Muscle layer of duodenum (tissue), 2 donors: ENCODE measurements around the gene STK24.
"Not testable (repeated sequence)": the region's sequence is repeated elsewhere in the genome, so short reads cannot be mapped to it uniquely, and the experiment has no call there.

Source experiments
- H3K27ac ChIP-seq: one replicate; pipeline ENCODE4 v1.7.0; 2013; ENCODE audit warnings: mild to moderate bottlenecking, low read length
- H3K27me3 ChIP-seq: one replicate; pipeline ENCODE4 v1.7.0; 2013; ENCODE audit warnings: low read depth, mild to moderate bottlenecking, control low read depth, low read length
- H3K36me3 ChIP-seq, 2 donors: one replicate each; pipeline ENCODE4 v1.7.0; 2013; ENCODE audit warnings: low read length in 2 of 2, control low read depth in 1 of 2, mild to moderate bottlenecking in 1 of 2; ENCODE audit not compliant: insufficient read depth in 2 of 2, control insufficient read depth in 1 of 2
- H3K4me1 ChIP-seq, 2 donors: one replicate each; pipeline ENCODE4 v1.7.0; 2013; ENCODE audit warnings: low read length in 2 of 2, mild to moderate bottlenecking in 2 of 2, control low read depth in 1 of 2, moderate library complexity in 1 of 2; ENCODE audit not compliant: insufficient read depth in 2 of 2, control insufficient read depth in 1 of 2
- H3K4me3 ChIP-seq, 2 donors: one replicate each; pipeline ENCODE4 v1.7.0; 2013; ENCODE audit warnings: low read length in 2 of 2, low read depth in 1 of 2, mild to moderate bottlenecking in 1 of 2
- H3K9me3 ChIP-seq, 2 donors: one replicate each; pipeline ENCODE4 v1.7.0; 2013; ENCODE audit warnings: low read length in 2 of 2, control low read depth in 1 of 2, mild to moderate bottlenecking in 1 of 2; ENCODE audit not compliant: control insufficient read depth in 1 of 2
- donor health status: healthy.

Gene STK24

GRCh38 chr13:98576963-98577835 is at the start of gene STK24:
Gene STK24, minus strand, starts transcription at chr13:98577107. Its CDS starts 321 bp downstream, at chr13:98576786.
- H3K9me3 ChIP-seq, result no peaks in the 10 kb centered on the region
- peak within 1 kb of the TSS; percentile 92 to 97 for H3K4me3 ChIP-seq
- H3K27ac ChIP-seq, result peak within 1 kb of the TSS; percentile 98
- H3K36me3 ChIP-seq, result no peaks in the 10 kb centered on the region
- H3K4me1 ChIP-seq, result peaks cover 11 to 35% of the 10 kb centered on the region in 2 donors
- H3K27me3 ChIP-seq, result no peaks in the 10 kb centered on the region

- Histone ChIP-seq H3K4me3 (no peak overlapping the region), H3K36me3 (no peaks in the 10 kb centered on the region), H3K27me3 (no peaks in the 10 kb centered on the region), H3K27ac (no peak overlapping the region), H3K4me1 (peaks cover 0 to 3% of the 10 kb centered on the region in 2 donors), H3K9me3 (no peaks in the 10 kb centered on the region)
These were observed 49.5 kb upstream of the STK24 start for GRCh38 chr13:98626298-98626935.

- H3K27me3 ChIP-seq, H3K4me3 ChIP-seq, H3K9me3 ChIP-seq, H3K36me3 ChIP-seq, H3K4me1 ChIP-seq, H3K27ac ChIP-seq: not testable (repeated sequence)
These were observed 47.7 kb upstream of the STK24 start for GRCh38 chr13:98624589-98624988.

GRCh38 chr13:98622931-98623331 is 46.0 kb upstream of the STK24 start:
- Histone ChIP-seq H3K27me3 (no peaks in the 10 kb centered on the region), H3K4me3 (no peak overlapping the region)

GRCh38 chr13:98619556-98619955 is 42.6 kb upstream of the STK24 start:
- Histone ChIP-seq H3K4me3 (no peak overlapping the region), H3K27ac (no peak overlapping the region), H3K4me1 (no peaks in the 10 kb centered on the region), H3K27me3 (no peaks in the 10 kb centered on the region), H3K9me3 (no peaks in the 10 kb centered on the region), H3K36me3 (no peaks in the 10 kb centered on the region)

More at GRCh38 chr13:98622931-98623331, 46.0 kb upstream of the STK24 start:
- Histone ChIP-seq H3K27ac (no peak overlapping the region), H3K4me1 (peaks cover 0 to 3% of the 10 kb centered on the region in 2 donors), H3K9me3 (no peaks in the 10 kb centered on the region), H3K36me3 (no peaks in the 10 kb centered on the region)

- H3K27me3 ChIP-seq, H3K27ac ChIP-seq, H3K36me3 ChIP-seq, H3K4me1 ChIP-seq, H3K9me3 ChIP-seq, H3K4me3 ChIP-seq: not testable (repeated sequence)
These were observed 38.7 kb upstream of the STK24 start for GRCh38 chr13:98615595-98615994.

- Histone ChIP-seq H3K27me3 (no peaks in the 10 kb centered on the region), H3K36me3 (no peaks in the 10 kb centered on the region), H3K27ac (no peak overlapping the region), H3K4me3 (no peak overlapping the region), H3K4me1 (no peaks in the 10 kb centered on the region), H3K9me3 (no peaks in the 10 kb centered on the region)
These were observed 36.7 kb upstream of the STK24 start for GRCh38 chr13:98613591-98613990.

- H3K4me3 ChIP-seq, result no peak overlapping the region
- no peaks in the 10 kb centered on the region for H3K27me3 ChIP-seq
- H3K4me1 ChIP-seq, result no peaks in the 10 kb centered on the region
- no peaks in the 10 kb centered on the region for H3K36me3 ChIP-seq
- no peaks in the 10 kb centered on the region for H3K9me3 ChIP-seq
- H3K27ac ChIP-seq, result no peak overlapping the region
These were observed 32.8 kb upstream of the STK24 start for GRCh38 chr13:98609756-98610155.

- no peaks in the 10 kb centered on the region for H3K36me3 ChIP-seq
- H3K4me1 ChIP-seq, result no peaks in the 10 kb centered on the region
These were observed 29.4 kb upstream of the STK24 start for GRCh38 chr13:98606296-98606695.

GRCh38 chr13:98599502-98600328 is 22.8 kb upstream of the STK24 start:
- Histone ChIP-seq H3K36me3 (no peaks in the 10 kb centered on the region), H3K9me3 (no peaks in the 10 kb centered on the region), H3K4me3 (no peak overlapping the region), H3K27ac (no peak overlapping the region), H3K4me1 (no peaks in the 10 kb centered on the region), H3K27me3 (no peaks in the 10 kb centered on the region)

More at GRCh38 chr13:98606296-98606695, 29.4 kb upstream of the STK24 start:
- Histone ChIP-seq H3K9me3 (no peaks in the 10 kb centered on the region), H3K27me3 (no peaks in the 10 kb centered on the region), H3K27ac (no peak overlapping the region), H3K4me3 (no peak overlapping the region)

GRCh38 chr13:98598043-98598442 is 21.1 kb upstream of the STK24 start:
- no peaks in the 10 kb centered on the region for H3K27me3 ChIP-seq
- H3K36me3 ChIP-seq, result no peaks in the 10 kb centered on the region
- no peaks in the 10 kb centered on the region for H3K4me1 ChIP-seq
- H3K4me3 ChIP-seq, result no peak overlapping the region
- no peak overlapping the region for H3K27ac ChIP-seq
- no peaks in the 10 kb centered on the region for H3K9me3 ChIP-seq
